ENCODE results near the gene TOM1. TPM values are rescaled to one million over a fixed set of nuclear protein-coding genes. Genes with fewer than 3 reads are reported as not detected.

Gene TOM1
- total and polyA plus RNA-seq, 2 donors (not counting 1 experiment from before 2014, with no cell fraction given): 25.3 to 53.2 TPM

GRCh38 chr22:35253946-35254345, 45.7 kb upstream of the TOM1 start:
- Histone ChIP-seq H4K20me1 (ENCODE audit: control insufficient read depth, insufficient read depth, low read length, poor library complexity, severe bottlenecking) (no peaks in the 10 kb centered on the region), H3K9ac (ENCODE audit: low read length) (no peak overlapping the region), H3K4me3 (ENCODE audit: control extremely low read depth in 1 of 5, extremely low read depth in 1 of 5, insufficient read depth in 1 of 5, low read depth in 2 of 5, low read length in 4 of 5) (no peak overlapping the region), H3K27me3 (replicated peaks in 1 of 4; ENCODE audit: control extremely low read depth in 1 of 4, control insufficient read depth in 3 of 4, insufficient read depth in 4 of 4, low read length in 3 of 4) (no peaks in the 10 kb centered on the region), H2AFZ (ENCODE audit: insufficient read depth, low read depth, low read length, poor library complexity, severe bottlenecking) (no peak overlapping the region), H3K79me2 (ENCODE audit: control insufficient read depth, insufficient read depth, low read length) (peaks cover 12% of the 10 kb centered on the region), H3K4me1 (ENCODE audit: control insufficient read depth in 2 of 2, insufficient read depth in 2 of 2, low read length in 2 of 2) (peaks cover 12 to 15% of the 10 kb centered on the region in 2 donors), H3K4me2 (replicated peaks; ENCODE audit: low read depth, low read length, poor library complexity, severe bottlenecking) (no peak overlapping the region), H3K9me3 (ENCODE audit: control extremely low read depth in 1 of 3, control insufficient read depth in 2 of 3, insufficient read depth in 1 of 3, low read length in 2 of 3) (no peaks in the 10 kb centered on the region), H3K36me3 (replicated peaks in 1 of 2; ENCODE audit: control extremely low read depth in 1 of 2, control insufficient read depth in 1 of 2, extremely low read depth in 1 of 2, insufficient read depth in 2 of 2, low read length in 1 of 2) (no peaks in the 10 kb centered on the region), H3K27ac (ENCODE audit: low read length in 2 of 2) (no peak overlapping the region)
- Mint-ChIP-seq H3K4me3 (no peak overlapping the region), H3K27ac (no peak overlapping the region), H3K27me3 (no peaks in the 10 kb centered on the region), H3K9me3 (ENCODE audit: insufficient read depth) (no peaks in the 10 kb centered on the region), H3K4me1 (peaks cover 17% of the 10 kb centered on the region)
- ChIA-PET CTCF (no interaction called here), POLR2A (no interaction called here)
- WGBS (ENCODE audit: insufficient coverage): 92% methylated on average over 2 of the region's 2 CpGs
- no peak for TF ChIP-seq CTCF (IDR thresholded peaks at IDR 0.05)
- TF ChIP-seq EZH2 (IDR thresholded peaks at IDR 0.05; ENCODE audit: borderline replicate concordance, insufficient read depth, low read depth, low read length, poor library complexity, severe bottlenecking): no peak
- intact Hi-C loops (cut with micrococcal nuclease): no loop called here
- ATAC-seq (ENCODE audit: low read depth) (no peak), DNase-seq (no peak)

- Histone ChIP-seq H3K9ac (ENCODE audit: low read length) (peak overlapping the region; percentile 95), H2AFZ (ENCODE audit: insufficient read depth, low read depth, low read length, poor library complexity, severe bottlenecking) (peak overlapping the region; percentile 94), H3K4me2 (replicated peaks; ENCODE audit: low read depth, low read length, poor library complexity, severe bottlenecking) (peak overlapping the region; percentile 83), H3K36me3 (replicated peaks in 1 of 2; ENCODE audit: control extremely low read depth in 1 of 2, control insufficient read depth in 1 of 2, extremely low read depth in 1 of 2, insufficient read depth in 2 of 2, low read length in 1 of 2) (peaks cover 0 to under 1% of the 10 kb centered on the region in 2 experiments), H3K27me3 (replicated peaks in 1 of 4; ENCODE audit: control extremely low read depth in 1 of 4, control insufficient read depth in 3 of 4, insufficient read depth in 4 of 4, low read length in 3 of 4) (no peaks in the 10 kb centered on the region), H3K9me3 (ENCODE audit: control extremely low read depth in 1 of 3, control insufficient read depth in 2 of 3, insufficient read depth in 1 of 3, low read length in 2 of 3) (no peaks in the 10 kb centered on the region), H3K4me1 (ENCODE audit: control insufficient read depth in 2 of 2, insufficient read depth in 2 of 2, low read length in 2 of 2) (peaks cover 12 to 15% of the 10 kb centered on the region in 2 donors), H4K20me1 (ENCODE audit: control insufficient read depth, insufficient read depth, low read length, poor library complexity, severe bottlenecking) (no peaks in the 10 kb centered on the region), H3K27ac (ENCODE audit: low read length in 2 of 2) (peak overlapping the region; percentile 71 to 91), H3K4me3 (ENCODE audit: control extremely low read depth in 1 of 5, extremely low read depth in 1 of 5, insufficient read depth in 1 of 5, low read depth in 2 of 5, low read length in 4 of 5) (peak overlapping the region; percentile 64 to 79 (median 71)), H3K79me2 (ENCODE audit: control insufficient read depth, insufficient read depth, low read length) (peaks cover 26% of the 10 kb centered on the region)
- H3K27ac Mint-ChIP-seq: peak overlapping the region; percentile 94
- ATAC-seq (ENCODE audit: low read depth) (peak; percentile 3), DNase-seq (no peak)
- POLR2A ChIA-PET: interaction anchor here (2.3 kb wide), 1 partner anchor 43 kb away, joined by 20 read pairs; the partner anchor contains the start of gene TOM1
- WGBS (ENCODE audit: insufficient coverage): no CpG with 5 or more reads among the region's 3 CpGs
- peaks cover 21% of the 10 kb centered on the region for H3K4me1 Mint-ChIP-seq
- H3K9me3 Mint-ChIP-seq (ENCODE audit: insufficient read depth): no peaks in the 10 kb centered on the region
- H3K4me3 Mint-ChIP-seq: peak overlapping the region; percentile 89
- CTCF ChIA-PET: interaction anchor here (1.4 to 1.7 kb wide), 3 partner anchors 9 to 43 kb away, joined by 4 to 8 read pairs (median 6); partner anchors contain the start of gene TOM1
- intact Hi-C loops (cut with micrococcal nuclease): loop anchor here (1.0 to 5.0 kb wide), 3 partner anchors 43 to 1270 kb away; partner anchors contain the start of gene EIF3D
- TF ChIP-seq CTCF (IDR thresholded peaks at IDR 0.05) (no peak), EZH2 (IDR thresholded peaks at IDR 0.05; ENCODE audit: borderline replicate concordance, insufficient read depth, low read depth, low read length, poor library complexity, severe bottlenecking) (no peak)
- H3K27me3 Mint-ChIP-seq: no peaks in the 10 kb centered on the region
These were observed 42.7 kb upstream of the TOM1 start for GRCh38 chr22:35257002-35257320.

All from B cell (primary cell).